ENCODE data around the gene ATG4C.
"Not testable (repeated sequence)": the region's sequence is repeated elsewhere in the genome, so short reads cannot be mapped to it uniquely, and the experiment has no call there.

Gene ATG4C

GRCh38 chr1:62783736-62784508, at the start of gene ATG4C:
Gene ATG4C, plus strand, starts transcription at chr1:62784132. Its CDS starts 19,655 bp downstream, at chr1:62803787.
- no peak for TF ChIP-seq CTCF (IDR thresholded peaks at IDR 0.05)
- peak within 1 kb of the TSS; percentile 79 for H3K4me3 ChIP-seq
- DNase-seq (ENCODE audit: low spot score) = peak; percentile 95
- peak within 1 kb of the TSS; percentile 78 to 94 for H3K27ac ChIP-seq

- H3K27ac ChIP-seq = no peak overlapping the region
- H3K4me3 ChIP-seq = no peak overlapping the region
- DNase-seq (ENCODE audit: low spot score) = no peak
- no peak for TF ChIP-seq CTCF (IDR thresholded peaks at IDR 0.05)
Observed at GRCh38 chr1:62735491-62736171, 48.3 kb upstream of the ATG4C start.

- DNase-seq (ENCODE audit: low spot score); H3K27ac ChIP-seq; H3K4me3 ChIP-seq: not testable (repeated sequence)
Observed at GRCh38 chr1:62740701-62741100, 43.2 kb upstream of the ATG4C start.

- no peak for TF ChIP-seq CTCF (IDR thresholded peaks at IDR 0.05)
- DNase-seq (ENCODE audit: low spot score) = no peak
- Histone ChIP-seq H3K27ac (no peak overlapping the region), H3K4me3 (no peak overlapping the region)
Observed at GRCh38 chr1:62744611-62745577, 39.0 kb upstream of the ATG4C start.

- H3K4me3 ChIP-seq = peak overlapping the region; percentile 57
- DNase-seq (ENCODE audit: low spot score) = no peak
- peak; percentile 40 for TF ChIP-seq CTCF (IDR thresholded peaks at IDR 0.05)
- H3K27ac ChIP-seq = no peak overlapping the region
Observed at GRCh38 chr1:62746086-62746808, 37.7 kb upstream of the ATG4C start.

GRCh38 chr1:62746809-62747138, 37.2 kb upstream of the ATG4C start:
- H3K27ac ChIP-seq = no peak overlapping the region
- peak; percentile 5 for TF ChIP-seq CTCF (IDR thresholded peaks at IDR 0.05)
- H3K4me3 ChIP-seq = no peak overlapping the region

More at GRCh38 chr1:62746809-62747138, 37.2 kb upstream of the ATG4C start:
- no peak for DNase-seq (ENCODE audit: low spot score)
